Ishikawa (cell line): Measurements from ENCODE around the gene FBXO8.

Source experiments
- CEBPB ChIP-seq: IDR thresholded peaks from 2 replicates; pipeline ENCODE4 v1.6.1; 2012
- CREB1 ChIP-seq: IDR thresholded peaks from 2 replicates; pipeline ENCODE4 v1.6.1; 2012; ENCODE audit warnings: low read depth
- EGR1 ChIP-seq: IDR thresholded peaks from 2 replicates; pipeline ENCODE4 v1.6.1; 2012
- EP300 ChIP-seq: IDR thresholded peaks from 2 replicates; pipeline ENCODE4 v1.6.1; 2012; ENCODE audit warnings: borderline replicate concordance
- FOXM1 ChIP-seq: IDR thresholded peaks from 2 replicates; pipeline ENCODE4 v1.6.1; 2012; ENCODE audit warnings: low read depth, borderline replicate concordance
- MAX ChIP-seq: IDR thresholded peaks from 2 replicates; pipeline ENCODE4 v1.6.1; 2012
- NFIC ChIP-seq: IDR thresholded peaks from 2 replicates; pipeline ENCODE4 v1.6.1; 2012
- RAD21 ChIP-seq: IDR thresholded peaks from 2 replicates; pipeline ENCODE4 v1.6.1; 2012; ENCODE audit warnings: low read depth
- REST ChIP-seq: IDR thresholded peaks from 2 replicates; pipeline ENCODE4 v1.6.1; 2012; ENCODE audit warnings: low read depth, mild to moderate bottlenecking
- TAF1 ChIP-seq: IDR thresholded peaks from 2 replicates; pipeline ENCODE4 v1.6.1; 2012; ENCODE audit warnings: low read depth, mild to moderate bottlenecking
- TCF12 ChIP-seq: IDR thresholded peaks from 2 replicates; pipeline ENCODE4 v1.6.1; 2012; ENCODE audit warnings: low read depth
- TEAD4 ChIP-seq: IDR thresholded peaks from 2 replicates; pipeline ENCODE4 v1.6.1; 2012
- YY1 ChIP-seq: IDR thresholded peaks from 2 replicates; pipeline ENCODE4 v1.6.1; 2012; ENCODE audit warnings: low read depth
- ZBTB7A ChIP-seq: IDR thresholded peaks from 2 replicates; pipeline ENCODE4 v1.6.1; 2012; ENCODE audit warnings: low read depth
- TF ChIP-seq, protein P1 (sequence below): IDR thresholded peaks from 2 replicates; pipeline ENCODE4 v1.6.1; 2012

The FBXO8 gene

DNA sequence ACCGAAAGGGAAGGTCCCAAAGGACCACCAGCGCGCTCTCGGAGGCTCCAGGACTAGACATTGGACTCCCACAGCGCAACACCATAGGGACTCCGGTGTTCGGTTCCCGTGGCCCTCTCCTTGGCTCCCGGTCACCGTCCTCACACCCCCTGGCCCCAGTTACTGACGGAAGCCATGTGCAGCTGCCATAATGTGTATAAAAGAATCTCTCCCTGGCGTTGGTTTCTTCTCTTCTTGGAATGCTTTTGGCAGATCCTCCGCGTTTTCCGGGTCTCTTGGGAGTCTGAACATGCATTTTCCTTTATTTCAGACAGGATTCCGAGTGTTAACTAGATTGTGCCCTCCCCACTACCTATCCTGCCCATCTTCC, 69.8 kb downstream of the FBXO8 start:
- TF ChIP-seq EGR1 (no peak), NFIC (no peak), YY1 (no peak), MAX (no peak), REST (no peak), CREB1 (no peak), FOXM1 (no peak), CEBPB (no peak), ZBTB7A (no peak), RAD21 (no peak), TEAD4 (no peak), TCF12 (no peak), EP300 (no peak), TAF1 (no peak)
- TF ChIP-seq, protein P1, sequence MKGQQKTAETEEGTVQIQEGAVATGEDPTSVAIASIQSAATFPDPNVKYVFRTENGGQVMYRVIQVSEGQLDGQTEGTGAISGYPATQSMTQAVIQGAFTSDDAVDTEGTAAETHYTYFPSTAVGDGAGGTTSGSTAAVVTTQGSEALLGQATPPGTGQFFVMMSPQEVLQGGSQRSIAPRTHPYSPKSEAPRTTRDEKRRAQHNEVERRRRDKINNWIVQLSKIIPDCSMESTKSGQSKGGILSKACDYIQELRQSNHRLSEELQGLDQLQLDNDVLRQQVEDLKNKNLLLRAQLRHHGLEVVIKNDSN, result no peak

GRCh38 chr4:174212061-174212460, 71.4 kb downstream of the FBXO8 start:
- TF ChIP-seq TAF1 (no peak), RAD21 (no peak), YY1 (no peak), NFIC (no peak), FOXM1 (no peak), REST (no peak), CREB1 (no peak), TEAD4 (no peak), MAX (no peak), EP300 (no peak), CEBPB (no peak), ZBTB7A (no peak), EGR1 (no peak), TCF12 (no peak)
- TF ChIP-seq, protein P1, result no peak

- TF ChIP-seq, protein P1, result no peak
- TF ChIP-seq NFIC (no peak), MAX (no peak), ZBTB7A (no peak), FOXM1 (no peak), RAD21 (no peak), TAF1 (no peak), CEBPB (no peak), TCF12 (no peak), YY1 (no peak)
These were observed 71.8 kb downstream of the FBXO8 start for GRCh38 chr4:174211622-174212044.

GRCh38 chr4:174210952-174211490, 72.4 kb downstream of the FBXO8 start:
- TF ChIP-seq RAD21 (no peak), TEAD4 (no peak), REST (no peak), CEBPB (no peak), TAF1 (no peak), MAX (no peak), FOXM1 (no peak)
